Lower lobe of right lung (tissue), 2 donors: ENCODE data around the gene PILRA. TPM values are rescaled to one million over a fixed set of nuclear protein-coding genes. Genes with fewer than 3 reads are reported as not detected.
A peak's percentile ranks its signal among the peaks of the same experiment; 100 is the strongest.
"Not testable (repeated sequence)": the region's sequence is repeated elsewhere in the genome, so short reads cannot be mapped to it uniquely, and the experiment has no call there.

Experiments used
- ATAC-seq, 2 donors: fragments of 200-7000 bp; cut with Tn5 transposase; one replicate each; pipeline ENCODE4 v1.9.1; 2020 to 2022; ENCODE audit warnings: mild to moderate bottlenecking in 2 of 2, moderate library complexity in 2 of 2
- DNase-seq: peaks from one replicate; pipeline ENCODE4 v3.0.0-alpha.2; 2020
- H3K27ac ChIP-seq: fragments of 200-600 bp; one replicate; pipeline ENCODE4 v1.8.0; 2022
- H3K27me3 ChIP-seq: fragments of 200-600 bp; one replicate; pipeline ENCODE4 v1.8.0; 2022; ENCODE audit warnings: low read depth
- H3K36me3 ChIP-seq: fragments of 200-600 bp; one replicate; pipeline ENCODE4 v1.8.0; 2022; ENCODE audit warnings: mild to moderate bottlenecking
- H3K4me1 ChIP-seq: fragments of 200-600 bp; one replicate; pipeline ENCODE4 v1.8.0; 2022
- H3K4me3 ChIP-seq: fragments of 200-600 bp; one replicate; pipeline ENCODE4 v1.8.0; 2022; ENCODE audit warnings: mild to moderate bottlenecking
- H3K9me3 ChIP-seq: fragments of 200-600 bp; one replicate; pipeline ENCODE4 v1.8.0; 2022
- intact Hi-C: fragments of 100-400 bp; cut with DNase I; formaldehyde crosslinking; loops from one replicate; pipeline ENCODE4 v1.11.0; 2022
- total RNA-seq: library from RNA; stranded (reverse); fragmentation: NEBNext Ultra II Directional; extraction: Animal tissue kit (Norgen Biotek cat#: 25700); gene quantifications from one replicate; pipeline ENCODE4 v1.2.1, GENCODE V29; 2021
- TF ChIP-seq, protein P1 (sequence below): fragments of 200-600 bp; IDR thresholded peaks from one replicate; pipeline ENCODE4 v1.8.0; 2022; ENCODE audit warnings: antibody characterized with exemption, mild to moderate bottlenecking
- donor health status: DM: no; HTN: yes; CAD: no; lungs with severe emphysema.

The PILRA gene
- total RNA-seq, 1 donor from 2014 or later = 48.7 TPM

DNA sequence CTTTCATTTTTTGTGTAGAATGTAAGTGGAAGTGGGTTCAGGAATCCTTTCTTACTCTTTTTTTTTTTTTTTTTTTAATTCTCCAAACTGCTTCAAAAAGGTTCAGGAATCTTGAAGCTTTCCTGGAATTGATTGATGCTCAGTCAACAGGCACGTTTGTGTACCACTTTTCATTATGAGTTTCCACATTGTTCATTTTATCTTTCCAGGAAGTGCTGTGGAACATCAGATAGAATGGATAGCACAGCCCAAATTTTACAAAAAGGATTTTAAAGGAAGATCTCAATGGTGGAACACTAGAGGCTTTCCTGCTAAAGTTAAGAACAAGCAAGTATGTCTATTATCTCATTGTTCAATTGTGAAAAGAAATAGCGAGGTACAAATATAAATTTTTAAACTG is 64.9 kb downstream of the PILRA start:
- H3K4me3 ChIP-seq = no peak overlapping the region
- DNase-seq = no peak
- TF ChIP-seq, protein P1, sequence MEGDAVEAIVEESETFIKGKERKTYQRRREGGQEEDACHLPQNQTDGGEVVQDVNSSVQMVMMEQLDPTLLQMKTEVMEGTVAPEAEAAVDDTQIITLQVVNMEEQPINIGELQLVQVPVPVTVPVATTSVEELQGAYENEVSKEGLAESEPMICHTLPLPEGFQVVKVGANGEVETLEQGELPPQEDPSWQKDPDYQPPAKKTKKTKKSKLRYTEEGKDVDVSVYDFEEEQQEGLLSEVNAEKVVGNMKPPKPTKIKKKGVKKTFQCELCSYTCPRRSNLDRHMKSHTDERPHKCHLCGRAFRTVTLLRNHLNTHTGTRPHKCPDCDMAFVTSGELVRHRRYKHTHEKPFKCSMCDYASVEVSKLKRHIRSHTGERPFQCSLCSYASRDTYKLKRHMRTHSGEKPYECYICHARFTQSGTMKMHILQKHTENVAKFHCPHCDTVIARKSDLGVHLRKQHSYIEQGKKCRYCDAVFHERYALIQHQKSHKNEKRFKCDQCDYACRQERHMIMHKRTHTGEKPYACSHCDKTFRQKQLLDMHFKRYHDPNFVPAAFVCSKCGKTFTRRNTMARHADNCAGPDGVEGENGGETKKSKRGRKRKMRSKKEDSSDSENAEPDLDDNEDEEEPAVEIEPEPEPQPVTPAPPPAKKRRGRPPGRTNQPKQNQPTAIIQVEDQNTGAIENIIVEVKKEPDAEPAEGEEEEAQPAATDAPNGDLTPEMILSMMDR = no peak
- no peak overlapping the region for H3K27ac ChIP-seq
- H3K9me3 ChIP-seq = no peaks in the 10 kb centered on the region
- H3K36me3 ChIP-seq = peaks cover 19% of the 10 kb centered on the region
- no peak for ATAC-seq
- intact Hi-C loops = no loop called here
- peaks cover 19% of the 10 kb centered on the region for H3K4me1 ChIP-seq
- H3K27me3 ChIP-seq = no peaks in the 10 kb centered on the region

- peak; percentile 10 for DNase-seq
- Histone ChIP-seq H3K36me3 (peaks cover 13% of the 10 kb centered on the region), H3K4me1 (peaks cover 14% of the 10 kb centered on the region)
- H3K27ac ChIP-seq, intact Hi-C loops, ATAC-seq, H3K4me3 ChIP-seq, H3K9me3 ChIP-seq, H3K27me3 ChIP-seq: not testable (repeated sequence)
Observed at GRCh38 chr7:100438731-100439130, 65.4 kb downstream of the PILRA start.

DNA sequence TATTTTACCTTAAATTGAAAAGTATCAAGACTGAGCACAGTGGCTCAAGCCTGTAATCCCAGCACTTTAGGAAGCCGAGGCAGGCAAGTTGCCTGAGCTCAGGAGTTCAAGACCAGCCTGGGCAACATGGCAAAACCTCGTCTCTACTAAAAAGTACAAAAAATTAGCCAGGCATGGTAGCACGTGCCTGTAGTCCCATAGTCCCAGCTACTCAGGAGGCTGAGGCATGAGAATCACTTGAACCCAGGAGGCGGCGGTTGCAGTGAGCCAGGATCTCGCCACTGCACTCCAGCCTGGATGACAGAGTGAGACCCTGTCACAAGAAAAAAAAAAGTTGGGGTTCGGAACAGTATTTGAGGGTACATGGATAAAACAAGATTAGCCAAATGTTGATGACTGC is 66.0 kb downstream of the PILRA start:
- ATAC-seq, H3K36me3 ChIP-seq, intact Hi-C loops, H3K27me3 ChIP-seq, H3K9me3 ChIP-seq, H3K27ac ChIP-seq, H3K4me3 ChIP-seq: not testable (repeated sequence)
- peak; percentile 6 for DNase-seq
- H3K4me1 ChIP-seq = peaks cover 14% of the 10 kb centered on the region

DNA sequence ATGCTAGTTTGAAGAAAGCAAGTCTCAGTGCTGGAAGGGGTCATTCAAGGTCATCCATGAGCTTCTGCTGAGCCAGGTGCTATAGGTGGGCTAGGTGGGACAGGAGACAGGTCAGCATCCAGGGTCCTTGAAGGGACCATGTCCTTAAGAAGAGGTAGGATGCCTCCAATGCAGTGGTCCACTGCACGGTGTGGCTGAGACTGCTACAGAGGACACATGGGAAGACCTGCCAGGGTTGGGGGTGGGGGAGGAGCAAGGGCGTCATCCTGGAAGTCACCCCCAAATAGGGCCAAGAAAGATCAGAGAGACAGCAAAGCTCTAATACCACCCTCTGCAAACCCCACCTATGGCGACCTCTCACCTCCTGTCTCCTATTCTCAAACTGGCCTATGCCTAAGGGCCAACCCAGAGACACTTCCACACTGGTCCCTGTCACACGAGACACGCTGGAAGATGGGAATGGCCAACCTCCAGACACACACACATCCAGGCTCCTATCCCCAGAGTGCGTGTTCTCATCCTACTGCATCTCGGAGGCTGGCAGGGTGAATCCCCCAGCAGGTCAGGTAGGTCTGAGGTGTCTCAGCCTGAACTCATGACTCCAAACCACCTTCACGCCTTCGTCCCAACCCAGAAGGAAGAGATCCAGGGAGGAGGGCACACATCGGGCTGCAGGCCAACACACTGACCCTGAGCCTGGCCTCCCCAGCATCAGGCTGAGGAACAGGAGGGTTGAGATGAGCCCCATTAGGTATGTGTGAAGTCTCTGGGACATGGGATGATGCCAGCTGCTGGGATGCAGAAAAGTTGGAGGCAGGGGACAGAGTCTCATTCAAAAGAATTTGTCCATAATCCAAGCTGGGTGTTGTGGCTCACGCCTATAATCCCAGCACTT is 68.6 kb downstream of the PILRA start:
- H3K9me3 ChIP-seq = no peaks in the 10 kb centered on the region
- H3K4me1 ChIP-seq = peaks cover 16% of the 10 kb centered on the region
- no peaks in the 10 kb centered on the region for H3K36me3 ChIP-seq
- no peak for ATAC-seq
- H3K27me3 ChIP-seq = no peaks in the 10 kb centered on the region
- no peak overlapping the region for H3K27ac ChIP-seq
- no peak overlapping the region for H3K4me3 ChIP-seq
- DNase-seq = peak; percentile 17
- TF ChIP-seq, protein P1 = no peak
- intact Hi-C loops = no loop called here

DNA sequence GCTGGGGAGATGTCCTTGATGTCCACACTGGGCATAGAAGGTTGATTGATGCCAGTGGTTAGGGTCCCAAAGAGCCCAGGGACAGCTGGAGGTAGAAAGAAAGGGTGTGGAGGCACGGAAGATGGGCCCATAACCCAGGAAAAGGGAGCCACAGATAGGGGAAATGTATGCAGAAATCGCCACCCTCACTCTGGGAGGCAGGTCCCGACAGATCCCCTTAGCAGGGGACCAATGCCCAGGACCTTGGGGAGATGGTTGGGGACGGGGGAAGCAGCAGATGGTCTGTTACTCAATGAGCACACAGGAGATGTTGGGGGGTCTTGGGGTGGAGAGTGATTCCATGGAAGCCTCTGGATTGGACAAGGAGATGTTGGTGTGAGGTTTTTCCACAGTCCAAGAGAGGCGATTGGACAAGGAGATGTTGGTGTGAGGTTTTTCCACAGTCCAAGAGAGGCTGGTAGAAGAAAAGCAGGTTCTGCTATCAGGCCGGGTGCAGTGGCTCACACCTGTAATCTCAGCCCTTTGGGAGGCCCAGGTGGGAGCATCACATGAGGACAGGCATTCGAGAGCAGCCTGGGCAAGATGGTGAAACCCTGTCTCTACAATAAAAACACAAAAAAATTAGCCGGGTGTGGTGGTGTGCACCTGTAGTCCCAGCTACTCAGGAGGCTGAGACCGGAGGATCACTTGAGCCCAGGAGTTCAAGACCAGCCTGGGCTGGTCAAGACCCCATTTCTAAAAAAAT is 70.0 kb downstream of the PILRA start:
- H3K27me3 ChIP-seq = no peaks in the 10 kb centered on the region
- H3K4me1 ChIP-seq = peaks cover 16% of the 10 kb centered on the region
- no peak overlapping the region for H3K4me3 ChIP-seq
- H3K9me3 ChIP-seq = no peaks in the 10 kb centered on the region
- no peaks in the 10 kb centered on the region for H3K36me3 ChIP-seq
- TF ChIP-seq, protein P1 = no peak
- H3K27ac ChIP-seq = peak overlapping the region; percentile 76
- ATAC-seq (no peak), DNase-seq (peak; percentile 10)
- intact Hi-C loops = no loop called here

DNA sequence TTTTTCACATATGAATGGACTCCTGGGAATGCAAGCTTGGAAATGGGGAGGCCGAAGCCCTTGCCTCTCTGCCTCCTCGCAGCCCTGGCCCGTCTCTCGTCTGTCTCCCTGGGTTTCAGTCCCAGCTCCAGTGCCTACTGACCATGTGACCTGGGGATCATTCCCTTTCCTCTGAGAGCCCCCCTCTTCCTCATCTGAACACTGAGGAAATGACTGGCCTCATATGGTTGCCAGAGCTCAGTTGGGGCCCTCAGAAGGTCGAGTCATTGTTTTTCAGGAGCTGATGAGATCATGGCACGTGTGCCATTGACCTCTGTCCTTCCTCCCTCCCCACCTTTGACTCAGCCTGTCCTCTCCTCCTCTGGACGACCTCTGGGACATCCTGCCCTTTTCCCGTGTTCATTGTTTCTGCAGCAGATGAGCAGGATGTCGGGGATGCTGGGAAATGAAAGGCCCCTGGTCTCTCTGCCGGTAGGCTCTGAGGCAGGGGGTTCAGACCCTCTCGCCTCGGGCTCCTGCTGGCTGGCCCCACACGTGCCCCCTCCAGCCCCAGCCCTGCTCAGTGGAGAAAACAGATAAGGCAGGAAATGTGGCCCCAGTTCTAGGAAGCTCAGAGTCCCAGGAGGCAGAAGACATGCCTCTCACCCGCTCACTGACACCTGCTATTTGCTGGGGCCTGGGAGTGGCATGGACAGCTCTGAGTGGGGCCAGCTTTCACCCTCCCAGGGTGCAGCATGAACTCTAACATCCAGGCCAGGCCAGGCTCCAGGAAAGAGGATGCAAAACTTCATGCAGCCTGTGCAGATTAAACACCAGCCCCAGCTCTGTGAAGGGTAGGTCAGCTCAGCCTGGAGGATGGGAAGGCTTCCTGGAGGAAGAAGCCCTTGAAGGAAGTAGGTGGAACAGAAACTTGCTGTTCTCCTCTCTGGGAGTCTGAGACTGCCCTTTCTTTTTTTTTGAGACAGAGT is 71.3 kb downstream of the PILRA start:
- no peak overlapping the region for H3K4me3 ChIP-seq
- DNase-seq (no peak), ATAC-seq (peak; percentile 62 to 64)
- no peaks in the 10 kb centered on the region for H3K27me3 ChIP-seq
- TF ChIP-seq, protein P1 = no peak
- H3K36me3 ChIP-seq = no peaks in the 10 kb centered on the region
- H3K9me3 ChIP-seq = no peaks in the 10 kb centered on the region
- peak overlapping the region; percentile 76 for H3K27ac ChIP-seq
- intact Hi-C loops = no loop called here
- peaks cover 16% of the 10 kb centered on the region for H3K4me1 ChIP-seq
